NCI-H774 (cell line): Measurements from ENCODE around the gene PARVA.
"Not testable (repeated sequence)": the region's sequence is repeated elsewhere in the genome, so short reads cannot be mapped to it uniquely, and the experiment has no call there.

Experiments used
- DNase-seq: peaks from one replicate; lab custom pipeline; 2025; lab: John Stamatoyannopoulos, UW

The PARVA gene, protein sequence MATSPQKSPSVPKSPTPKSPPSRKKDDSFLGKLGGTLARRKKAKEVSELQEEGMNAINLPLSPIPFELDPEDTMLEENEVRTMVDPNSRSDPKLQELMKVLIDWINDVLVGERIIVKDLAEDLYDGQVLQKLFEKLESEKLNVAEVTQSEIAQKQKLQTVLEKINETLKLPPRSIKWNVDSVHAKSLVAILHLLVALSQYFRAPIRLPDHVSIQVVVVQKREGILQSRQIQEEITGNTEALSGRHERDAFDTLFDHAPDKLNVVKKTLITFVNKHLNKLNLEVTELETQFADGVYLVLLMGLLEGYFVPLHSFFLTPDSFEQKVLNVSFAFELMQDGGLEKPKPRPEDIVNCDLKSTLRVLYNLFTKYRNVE

DNA sequence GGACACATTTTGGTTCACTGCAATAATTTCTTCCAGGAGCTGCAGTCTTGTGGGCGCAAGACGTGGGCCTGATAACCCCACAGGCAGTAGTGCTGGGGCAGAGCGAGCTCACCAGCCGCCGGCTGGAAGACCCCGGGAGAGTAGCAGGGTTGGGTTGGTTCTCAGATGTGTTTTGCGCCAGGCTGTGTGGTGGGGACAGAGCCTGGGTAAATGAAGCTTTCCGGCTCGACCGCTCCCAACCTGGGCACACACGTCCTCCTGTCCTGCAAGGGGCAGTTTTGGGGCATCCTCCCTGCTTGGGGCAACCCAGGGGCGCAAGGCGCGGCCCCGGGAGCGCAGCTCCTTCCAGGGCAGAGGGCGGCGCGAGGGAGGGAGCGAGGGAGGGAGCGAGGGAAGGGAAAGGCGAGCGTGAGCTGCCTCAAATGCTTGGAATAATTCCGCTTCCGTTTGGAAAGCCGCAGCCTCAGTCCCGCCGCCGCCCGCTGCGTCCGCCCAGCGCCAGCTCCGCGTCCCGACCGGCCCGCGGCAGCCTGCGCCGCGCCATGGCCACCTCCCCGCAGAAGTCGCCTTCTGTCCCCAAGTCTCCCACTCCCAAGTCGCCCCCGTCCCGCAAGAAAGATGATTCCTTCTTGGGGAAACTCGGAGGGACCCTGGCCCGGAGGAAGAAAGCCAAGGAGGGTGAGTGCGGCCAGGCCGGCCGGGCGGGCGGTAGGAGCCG lies at the start of gene PARVA:
PARVA (plus strand) TSS at position 466 of the 718 bp plus-strand sequence; CDS start at position 543, 77 bp downstream.
- DNase-seq, result no peak

DNA sequence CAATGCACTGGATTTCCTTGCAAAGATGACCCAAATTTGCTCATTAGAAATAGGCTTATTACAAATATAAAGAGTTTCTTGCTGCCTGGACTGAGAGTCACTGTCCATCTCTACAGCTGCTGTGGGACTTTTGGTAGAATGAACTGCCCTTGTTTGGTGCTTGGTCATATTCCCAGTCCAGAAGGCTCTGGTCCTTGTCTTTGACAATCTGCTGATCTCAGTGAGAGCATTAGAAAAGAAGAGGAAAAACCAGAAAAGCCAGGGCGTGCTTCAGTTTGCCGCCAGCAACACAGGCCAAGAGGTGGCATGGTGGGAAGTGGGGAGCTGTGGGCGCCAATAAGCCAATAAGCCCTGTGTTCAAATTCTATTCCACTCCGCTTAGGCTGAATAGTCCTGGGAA lies 48.2 kb upstream of the PARVA start:
- DNase-seq, result no peak

DNA sequence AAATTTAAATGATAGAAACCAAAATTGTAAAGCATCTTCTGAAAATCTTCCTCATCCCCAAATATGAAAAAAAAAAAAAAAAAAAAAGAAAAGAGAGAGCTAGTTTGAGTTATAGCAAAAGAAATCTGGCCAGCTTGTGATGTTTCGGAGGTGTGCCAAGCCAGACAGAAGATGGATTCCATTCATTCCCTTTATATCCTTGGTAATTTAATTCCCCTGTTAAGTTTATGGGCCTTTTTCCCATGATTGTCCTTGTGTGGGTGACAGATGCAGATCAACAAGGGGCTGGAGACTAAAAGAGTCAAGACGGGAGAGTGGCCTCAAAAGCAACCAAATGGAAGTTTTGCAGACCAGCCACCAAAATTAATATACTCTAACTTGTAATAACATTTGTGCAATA lies 47.6 kb upstream of the PARVA start:
- DNase-seq, result no peak

DNA sequence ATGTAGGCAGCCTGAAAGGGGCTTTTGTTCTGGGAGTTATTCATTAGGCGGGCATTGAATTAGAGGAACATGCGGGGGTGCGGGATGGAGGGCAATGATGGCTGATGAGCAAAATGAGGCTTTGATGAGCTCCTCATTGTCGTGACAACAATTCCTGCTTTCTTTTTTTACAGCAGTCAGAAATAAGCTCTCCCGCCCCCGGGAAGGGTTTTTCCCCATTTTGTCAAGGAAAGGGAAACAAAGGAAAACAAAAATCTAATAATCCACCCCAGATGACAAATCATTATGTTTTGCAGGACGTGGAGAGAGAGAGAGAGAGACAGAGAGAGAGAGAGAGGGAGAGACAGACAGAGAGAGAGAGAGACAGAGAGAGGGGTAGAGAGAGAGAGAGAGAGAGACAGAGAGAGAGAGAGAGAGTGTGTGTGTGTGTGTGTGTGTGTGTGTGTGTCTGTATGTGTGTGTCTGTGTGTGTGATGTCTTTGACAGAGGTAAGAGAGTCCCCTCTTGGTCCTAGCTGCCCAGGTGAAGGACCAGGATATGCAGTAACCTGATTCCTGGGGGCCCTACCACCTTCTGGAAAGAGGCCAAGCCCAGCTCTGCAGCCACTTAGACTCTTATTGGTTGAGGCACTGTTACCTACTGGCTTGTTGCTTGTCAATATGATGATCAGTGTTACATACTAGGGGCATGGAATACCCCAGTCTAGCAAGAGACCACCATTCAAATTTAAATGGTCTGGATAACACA lies 46.7 kb upstream of the PARVA start:
- no peak for DNase-seq

DNA sequence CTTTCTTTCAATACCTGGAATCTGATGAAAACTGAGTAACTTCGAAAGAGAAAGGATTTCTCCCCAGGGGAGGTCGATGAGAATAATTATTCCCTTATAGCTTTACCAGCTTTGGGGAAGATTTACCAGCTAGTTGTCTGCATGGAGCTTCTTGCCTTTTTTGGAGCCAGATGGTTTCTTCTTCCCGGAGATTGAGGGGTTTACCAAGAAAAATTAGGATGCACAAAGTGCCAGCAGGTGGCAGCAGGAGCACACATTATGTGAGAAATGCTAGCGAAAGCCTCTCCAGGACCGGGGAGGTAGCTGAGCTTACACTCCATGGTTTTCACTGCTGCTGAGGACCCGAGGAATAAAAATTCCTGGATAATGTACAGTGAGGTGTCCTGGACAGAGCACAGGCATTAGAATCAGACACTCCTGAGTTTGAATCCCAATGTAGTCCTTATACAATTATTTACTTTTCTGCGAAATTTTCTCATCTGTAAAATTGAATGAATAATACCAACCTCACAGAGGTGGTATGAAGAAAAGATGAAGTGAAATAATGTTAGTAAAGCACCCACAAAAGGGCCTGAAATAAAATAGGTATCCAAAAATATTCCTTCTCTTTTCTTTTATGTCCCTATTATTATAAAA lies 46.0 kb upstream of the PARVA start:
- peak; percentile 84 for DNase-seq

DNA sequence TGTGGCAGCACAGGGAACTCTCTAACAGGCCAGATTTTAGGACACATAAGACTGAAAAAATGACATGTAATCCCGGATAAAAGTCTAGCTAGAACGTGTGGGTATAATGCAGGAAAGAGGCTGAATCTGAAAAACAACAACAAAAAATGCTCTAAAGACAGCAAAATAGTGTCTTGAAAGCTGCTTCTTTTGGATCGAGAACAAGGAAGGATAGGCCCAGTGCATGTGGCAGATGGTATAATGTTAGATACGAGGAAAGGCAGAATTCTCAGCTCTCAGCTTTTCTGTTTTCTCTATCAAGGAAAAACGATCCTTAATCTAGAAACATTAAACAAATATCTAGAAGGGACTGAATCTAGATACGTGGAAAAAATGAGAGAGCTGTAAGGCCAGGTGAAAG lies 33.8 kb upstream of the PARVA start:
- no peak for DNase-seq

DNA sequence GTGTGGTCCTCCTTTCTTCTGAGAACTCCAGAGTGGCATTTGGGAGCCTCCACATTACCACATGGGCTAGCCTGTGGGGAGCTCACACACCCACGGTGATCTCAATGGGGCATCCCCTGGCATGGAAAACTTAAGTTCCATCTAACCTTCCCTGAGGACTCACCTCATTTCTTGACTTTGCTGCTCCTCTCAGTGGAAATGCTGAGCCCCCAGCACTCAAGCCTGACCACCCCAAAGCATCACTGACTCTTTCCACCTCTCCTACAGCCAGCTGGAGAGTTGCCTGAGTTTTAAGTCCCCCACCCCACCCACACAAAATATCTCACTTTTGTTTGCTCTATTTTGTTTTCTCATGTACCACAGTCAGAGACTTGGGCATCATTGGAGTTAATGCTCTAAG lies 23.8 kb upstream of the PARVA start:
- DNase-seq, result no peak

DNA sequence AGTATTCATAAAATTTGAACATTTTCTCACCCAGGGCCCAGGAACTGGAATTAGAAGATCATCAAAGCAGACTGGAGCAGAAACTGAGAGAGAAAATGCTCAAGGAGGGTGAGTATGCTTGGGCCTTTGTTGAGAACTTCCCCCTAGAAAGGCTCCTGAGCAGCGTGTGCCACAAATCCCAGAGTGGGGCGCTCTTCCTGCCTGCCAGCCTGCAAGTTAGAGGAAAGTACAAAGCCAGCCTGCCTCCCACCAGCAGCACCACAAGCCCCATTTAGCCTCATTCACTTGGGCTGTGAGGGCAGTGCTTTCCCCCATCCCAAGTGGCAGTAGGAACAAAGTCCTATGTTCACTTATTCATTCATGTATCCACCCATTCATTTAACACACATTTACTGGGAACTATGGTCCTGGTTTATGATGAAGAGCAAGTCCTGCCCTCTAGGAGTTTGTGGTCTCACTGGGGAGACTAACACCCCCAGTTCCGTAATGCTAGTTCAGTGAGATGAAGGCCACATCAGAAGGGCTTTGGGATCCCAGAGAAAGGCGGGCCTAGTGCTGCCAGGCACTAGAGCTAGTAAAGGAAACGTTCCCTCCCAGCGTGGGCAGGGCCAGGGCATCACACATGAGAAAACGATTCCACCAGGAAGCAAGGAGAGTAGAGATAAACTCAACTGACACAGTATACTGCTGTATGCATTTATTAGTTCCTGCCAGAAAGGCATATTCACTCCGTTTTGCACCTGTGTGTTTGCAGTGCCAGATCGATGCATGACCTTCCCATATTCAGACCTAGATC lies 22.4 kb upstream of the PARVA start:
- no peak for DNase-seq

DNA sequence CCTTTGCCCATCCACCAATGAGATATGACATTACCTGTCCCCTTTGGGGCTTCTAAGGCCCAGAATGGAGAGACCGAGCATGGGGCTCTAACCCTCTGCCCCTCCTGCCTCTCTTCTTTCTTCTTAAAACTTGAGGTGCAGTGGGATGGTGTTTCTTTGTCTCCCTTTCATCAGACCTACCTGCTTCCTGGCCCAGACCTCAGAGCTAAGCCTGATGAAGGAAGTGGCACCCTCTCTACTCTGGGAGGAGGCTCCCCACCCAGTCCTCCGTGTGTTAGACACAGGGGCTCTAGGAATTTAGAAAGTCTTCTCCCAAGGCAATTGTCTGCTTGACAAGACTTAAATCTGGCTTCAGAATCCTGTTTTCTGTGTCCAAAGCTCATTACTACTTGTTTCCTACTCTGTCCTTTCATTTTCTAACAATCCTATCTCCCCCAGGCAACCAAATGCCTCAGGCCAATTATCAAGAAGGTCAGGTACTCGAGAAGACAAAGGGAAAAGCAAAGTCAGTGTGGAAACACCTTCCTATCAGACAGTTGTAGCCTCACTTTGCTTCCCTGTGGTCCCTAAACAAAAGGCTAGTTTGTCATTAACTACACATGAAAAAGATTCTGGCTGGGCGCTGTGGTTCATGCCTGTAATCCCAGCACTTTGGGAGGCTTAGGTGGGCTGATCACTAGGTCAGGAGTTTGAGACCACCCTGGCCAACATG lies 20.3 kb upstream of the PARVA start:
- no peak for DNase-seq

DNA sequence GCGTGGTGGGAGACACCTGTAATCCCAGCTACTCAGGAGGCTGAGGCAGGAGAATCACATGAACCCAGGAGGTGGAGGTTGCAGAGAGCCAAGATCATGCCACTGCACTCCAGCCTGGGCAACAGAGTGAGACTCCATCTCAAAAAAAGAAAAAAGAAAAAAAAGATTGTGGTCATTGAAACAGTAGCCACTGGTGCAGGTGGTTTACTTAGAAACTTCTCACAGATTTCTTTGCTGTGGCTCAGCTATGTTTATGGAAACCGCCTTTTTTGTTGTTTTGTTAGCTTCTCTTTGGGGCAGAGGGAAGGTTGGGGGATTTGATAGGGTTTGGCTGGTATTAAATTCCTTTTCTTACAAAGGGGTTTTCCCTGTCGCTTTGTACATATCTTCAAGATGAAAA lies 19.7 kb upstream of the PARVA start:
- not testable (repeated sequence) for DNase-seq

DNA sequence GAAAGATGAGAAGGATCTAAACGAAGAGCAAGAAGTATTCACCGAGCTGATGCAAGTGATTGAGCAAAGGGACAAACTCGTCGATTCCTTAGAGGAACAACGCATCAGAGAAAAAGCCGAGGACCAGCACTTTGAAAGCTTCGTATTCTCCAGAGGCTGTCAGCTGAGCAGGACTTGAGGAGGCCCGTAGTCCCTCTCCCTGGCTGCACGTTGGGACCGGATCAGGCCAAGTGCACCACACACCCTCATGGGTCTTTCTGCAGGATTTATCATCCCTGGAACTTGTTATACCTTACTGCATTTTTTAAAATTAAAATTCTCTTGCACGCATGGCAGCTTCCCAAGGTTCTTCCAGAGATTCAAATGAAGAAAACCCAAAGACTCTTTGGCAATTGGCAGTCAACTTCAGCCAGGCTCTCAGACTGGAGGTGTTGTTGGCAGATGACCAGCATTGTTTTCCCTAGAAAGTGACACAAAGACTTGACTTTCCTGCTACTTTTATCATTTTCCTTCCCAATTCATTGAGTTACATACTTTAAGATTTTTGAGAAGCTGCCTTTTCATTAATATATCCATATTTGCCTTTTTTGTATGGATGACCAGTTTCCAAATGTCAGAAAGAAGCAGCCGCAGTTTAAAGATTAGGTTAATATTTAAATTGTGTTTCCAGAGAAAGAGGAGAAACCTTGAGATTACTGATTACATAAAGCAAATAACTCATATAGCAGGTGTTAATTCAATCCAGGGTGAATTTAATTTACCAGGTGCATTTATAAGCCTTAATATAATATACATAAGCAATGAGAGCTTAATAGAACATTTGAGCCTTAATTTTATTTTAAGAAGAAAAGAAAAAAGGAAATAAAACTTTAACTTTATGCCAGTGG lies 18.8 kb upstream of the PARVA start:
- no peak for DNase-seq

DNA sequence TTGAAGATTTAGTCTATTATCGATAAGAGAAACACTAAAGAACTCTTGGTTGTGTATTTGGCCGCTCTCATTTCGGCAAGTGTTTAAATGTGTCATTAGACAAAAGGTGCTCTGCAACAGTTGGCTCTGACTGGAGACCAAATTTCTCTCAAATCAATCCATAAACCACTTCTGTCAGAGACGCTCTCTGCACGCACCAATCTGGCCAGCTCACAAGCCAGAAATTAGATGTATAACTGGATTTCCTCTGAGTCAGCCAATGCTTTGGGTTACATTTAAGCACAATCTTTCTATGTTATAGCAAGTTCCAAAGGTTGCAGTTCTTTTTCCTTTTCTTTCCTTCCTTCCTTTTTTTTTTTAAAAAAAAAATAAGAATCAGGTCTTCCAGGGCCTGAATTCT lies 17.6 kb upstream of the PARVA start:
- DNase-seq, result no peak

DNA sequence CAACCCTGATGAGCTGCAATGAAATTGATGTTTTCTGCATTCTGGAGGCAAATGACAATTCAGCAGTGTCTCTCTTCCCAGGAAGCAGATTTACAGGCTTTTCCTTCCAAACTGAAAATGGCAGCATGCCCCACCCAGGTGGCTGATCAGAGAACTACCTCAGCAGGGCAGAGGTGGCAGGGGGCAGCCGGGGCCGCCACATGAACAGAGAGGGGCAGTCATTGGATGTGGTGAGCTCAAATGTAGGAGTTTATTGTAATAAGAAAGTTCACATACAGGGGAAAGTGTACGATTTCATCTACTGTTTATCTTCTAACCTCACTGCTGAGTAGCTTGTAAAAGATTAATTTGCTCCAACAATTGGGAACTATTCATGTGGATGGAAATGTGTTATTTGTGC lies 15.7 kb upstream of the PARVA start:
- no peak for DNase-seq

DNA sequence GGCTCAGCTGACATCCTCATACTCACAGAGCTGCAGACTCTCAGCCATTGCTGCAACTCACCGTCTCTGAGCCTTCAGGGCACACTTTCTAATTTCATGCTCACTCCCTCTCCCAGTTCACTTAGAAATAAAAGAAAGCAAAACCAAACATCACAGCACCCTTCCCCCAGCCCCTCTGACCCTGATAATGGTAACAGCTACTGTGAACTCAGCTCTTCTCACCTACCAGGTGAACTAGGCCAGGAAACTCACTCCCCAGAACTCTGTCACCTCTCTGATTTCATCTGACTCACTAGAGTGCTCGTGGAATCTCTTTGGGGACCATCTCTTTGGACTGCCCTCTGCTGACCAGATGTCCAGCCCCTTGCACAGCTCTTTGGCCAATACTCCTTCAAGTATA lies 14.5 kb upstream of the PARVA start:
- no peak for DNase-seq

DNA sequence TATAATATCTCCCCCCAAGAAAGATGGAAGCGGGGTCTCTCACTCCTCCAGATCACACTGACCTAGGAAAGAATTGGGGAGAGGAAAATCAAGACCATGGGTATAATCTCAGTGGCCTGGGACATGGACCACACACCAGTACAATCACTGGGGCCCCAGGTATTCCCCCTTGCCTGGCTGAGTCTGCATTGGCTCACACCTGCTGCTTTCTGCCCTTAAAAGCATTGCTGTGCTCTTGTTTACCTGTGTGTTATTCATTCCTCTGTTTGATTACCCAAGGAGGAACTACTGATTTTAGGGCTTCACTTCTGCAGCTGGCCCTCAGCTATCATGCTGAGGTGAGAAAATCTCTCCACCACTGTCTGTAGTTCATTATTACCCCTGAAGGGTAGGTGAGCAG lies 14.0 kb upstream of the PARVA start:
- no peak for DNase-seq

DNA sequence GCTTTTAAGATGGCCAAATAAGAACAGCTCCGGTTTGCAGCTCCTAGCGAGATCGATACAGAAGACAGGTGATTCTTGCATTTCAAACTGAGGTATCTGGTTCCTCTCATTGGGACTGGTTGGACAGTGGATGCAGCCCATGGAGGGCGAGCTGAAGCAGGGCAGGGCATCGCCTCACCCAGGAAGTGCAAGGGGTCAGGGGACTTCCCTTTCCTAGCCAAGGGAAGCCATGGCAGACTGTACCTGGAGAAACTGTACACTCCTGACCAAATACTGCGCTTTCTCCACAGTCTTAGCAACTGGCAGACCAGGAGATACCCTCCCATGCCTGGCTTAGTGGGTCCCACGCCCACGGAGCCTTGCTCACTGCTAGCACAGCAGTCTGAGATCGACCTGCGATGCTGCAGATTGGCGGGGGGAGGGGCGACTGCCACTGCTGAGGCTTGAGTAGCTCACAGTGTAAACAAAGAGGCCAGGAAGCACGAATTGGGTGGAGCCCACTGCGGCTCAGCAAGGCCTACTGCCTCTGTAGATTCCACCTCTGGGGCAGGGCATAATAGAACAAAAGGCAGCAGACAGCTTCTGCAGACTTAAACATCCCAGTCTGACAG lies 11.3 kb upstream of the PARVA start:
- peak; percentile 43 for DNase-seq

DNA sequence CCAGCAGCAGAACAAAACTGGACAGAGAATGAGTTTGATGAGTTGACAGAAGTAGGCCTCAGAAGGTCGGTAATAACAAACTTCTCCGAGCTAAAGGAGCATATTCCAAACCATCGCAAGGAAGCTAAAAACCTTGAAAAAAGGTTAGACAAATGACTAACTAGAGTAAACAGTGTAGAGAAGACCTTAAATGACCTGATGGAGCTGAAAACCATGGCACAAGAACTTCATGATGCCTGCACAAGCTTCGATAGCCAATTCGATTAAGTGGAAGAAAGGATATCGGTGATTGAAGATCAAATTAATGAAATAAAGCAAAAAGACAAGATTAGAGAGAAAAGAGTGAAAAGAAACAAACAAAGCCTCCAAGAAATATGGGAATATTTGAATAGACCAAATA lies 10.3 kb upstream of the PARVA start:
- not testable (repeated sequence) for DNase-seq

DNA sequence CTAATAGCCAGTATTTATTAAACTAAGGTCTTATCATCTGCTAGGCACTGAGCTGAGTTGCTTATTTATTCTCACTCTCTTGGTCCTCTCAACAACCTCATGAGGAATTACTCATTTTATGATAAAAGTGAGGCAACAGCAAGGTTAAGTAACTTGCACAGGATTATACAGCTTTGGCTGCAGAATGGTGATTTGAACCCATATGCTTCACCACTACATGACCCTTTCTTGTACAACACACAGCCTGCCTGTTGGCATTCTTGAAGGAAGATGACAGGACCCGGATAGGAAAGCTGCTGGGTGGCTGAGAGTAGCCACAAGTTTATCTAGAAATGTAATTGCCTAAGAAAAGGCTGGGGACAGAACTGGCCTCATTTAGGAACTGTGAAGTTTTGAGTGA lies 5.3 kb upstream of the PARVA start:
- no peak for DNase-seq

DNA sequence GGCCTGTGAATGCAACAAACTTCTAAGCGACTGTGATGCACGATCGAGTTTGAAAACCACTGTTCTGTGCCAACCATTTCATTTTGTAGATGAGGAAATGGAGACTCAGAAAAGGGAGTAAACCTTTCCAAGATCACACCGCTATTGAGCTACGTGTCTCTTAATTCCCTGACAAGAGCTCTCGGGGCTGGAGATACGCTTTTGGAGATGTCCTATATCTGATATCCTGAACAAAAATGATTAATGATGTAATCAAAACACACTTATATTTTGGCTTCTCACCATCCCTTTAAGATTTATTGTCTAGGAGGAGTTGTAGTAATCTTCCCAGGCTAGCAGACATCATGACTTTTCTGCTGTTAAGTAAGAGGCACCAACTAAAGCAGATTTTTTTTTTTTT lies 1.7 kb upstream of the PARVA start:
- DNase-seq, result no peak
